Nephron progenitor cell (in vitro differentiated cells): Measurements from ENCODE around the gene KMT2D.

ENCODE experiments used
- DNase-seq: peaks from one replicate; pipeline ENCODE4 v3.0.0; 2021
- H3K27ac Mint-ChIP-seq: 2 replicates; pipeline ENCODE4 v1.8.0; 2021; ENCODE audit warnings: mild to moderate bottlenecking, moderate library complexity, mixed read lengths
- H3K27me3 Mint-ChIP-seq: 2 replicates; pipeline ENCODE4 v1.8.0; 2021; ENCODE audit warnings: mild to moderate bottlenecking, low read depth, mixed read lengths; ENCODE audit not compliant: poor library complexity
- H3K36me3 Mint-ChIP-seq: 2 replicates; pipeline ENCODE4 v1.8.0; 2021; ENCODE audit warnings: low read depth, mixed read lengths
- H3K4me1 Mint-ChIP-seq: 2 replicates; pipeline ENCODE4 v1.8.0; 2021; ENCODE audit warnings: mixed read lengths
- H3K4me3 Mint-ChIP-seq: 2 replicates; pipeline ENCODE4 v1.8.0; 2021; ENCODE audit warnings: mild to moderate bottlenecking, moderate library complexity, mixed read lengths
- H3K9me3 Mint-ChIP-seq: 2 replicates; pipeline ENCODE4 v1.8.0; 2021; ENCODE audit warnings: mild to moderate bottlenecking, moderate library complexity, mixed read lengths
- CTCF ChIP-seq: fragments of 200-600 bp; sonication (generic); IDR thresholded peaks from 2 replicates; pipeline ENCODE4 v1.5.0; 2021; ENCODE audit warnings: antibody characterized with exemption

KMT2D gene

GRCh38 chr12:49089821-49090773 lies 29.5 kb upstream of the KMT2D start:
- H3K4me1 Mint-ChIP-seq = peaks cover 45% of the 10 kb centered on the region
- TF ChIP-seq CTCF = peak; percentile 12

GRCh38 chr12:49088932-49089330 lies 28.3 kb upstream of the KMT2D start:
- Mint-ChIP-seq H3K27me3 (peaks cover 100% of the 10 kb centered on the region), H3K9me3 (no peaks in the 10 kb centered on the region), H3K4me3 (peak overlapping the region; percentile 61), H3K36me3 (no peaks in the 10 kb centered on the region), H3K27ac (no peak overlapping the region), H3K4me1 (peaks cover 37% of the 10 kb centered on the region)
- DNase-seq = no peak
- TF ChIP-seq CTCF = no peak

More at GRCh38 chr12:49089821-49090773, 29.5 kb upstream of the KMT2D start:
- Mint-ChIP-seq H3K27me3 (peaks cover 100% of the 10 kb centered on the region), H3K9me3 (no peaks in the 10 kb centered on the region), H3K4me3 (peak overlapping the region; percentile 71), H3K27ac (no peak overlapping the region), H3K36me3 (no peaks in the 10 kb centered on the region)
- peak; percentile 56 for DNase-seq

DNA sequence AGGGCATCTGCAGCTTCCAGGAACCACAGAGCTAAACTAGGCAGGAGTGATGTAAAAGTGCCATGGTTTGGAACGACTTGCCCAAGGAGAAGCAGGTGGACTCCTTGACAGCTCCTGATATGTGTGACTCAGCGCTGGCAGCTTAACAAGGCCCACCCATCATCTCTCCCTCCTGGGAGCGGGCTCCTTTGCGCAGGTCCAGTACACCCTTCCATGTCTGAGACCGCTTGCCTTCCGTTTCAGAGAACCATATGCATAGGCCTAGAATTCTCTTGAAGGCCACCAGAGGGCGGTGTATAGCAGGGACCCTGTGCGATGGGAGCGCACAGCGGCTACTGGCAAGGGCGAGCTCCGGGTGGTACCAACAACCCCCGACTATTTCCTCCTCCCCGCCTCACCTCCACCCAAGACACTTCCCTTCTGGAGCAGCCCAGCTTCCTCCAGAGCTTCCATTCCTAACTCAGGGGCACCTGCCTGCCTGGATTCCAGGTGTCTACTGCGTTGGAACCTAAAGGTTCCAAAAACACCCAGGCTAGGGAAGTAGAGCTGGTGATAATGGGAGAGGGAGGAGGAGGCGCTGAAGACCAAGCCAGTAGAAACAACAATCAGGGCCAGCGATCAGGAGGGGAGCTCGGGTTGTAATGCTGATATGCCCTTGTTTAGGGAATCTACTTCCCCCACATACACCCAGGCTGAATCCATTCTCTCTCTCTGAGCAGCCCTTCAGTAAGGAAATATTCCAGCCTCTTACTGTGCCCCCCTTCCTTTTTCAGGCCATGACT lies 27.7 kb upstream of the KMT2D start:
- H3K27me3 Mint-ChIP-seq = peaks cover 95% of the 10 kb centered on the region
- TF ChIP-seq CTCF = peak; percentile 87

DNA sequence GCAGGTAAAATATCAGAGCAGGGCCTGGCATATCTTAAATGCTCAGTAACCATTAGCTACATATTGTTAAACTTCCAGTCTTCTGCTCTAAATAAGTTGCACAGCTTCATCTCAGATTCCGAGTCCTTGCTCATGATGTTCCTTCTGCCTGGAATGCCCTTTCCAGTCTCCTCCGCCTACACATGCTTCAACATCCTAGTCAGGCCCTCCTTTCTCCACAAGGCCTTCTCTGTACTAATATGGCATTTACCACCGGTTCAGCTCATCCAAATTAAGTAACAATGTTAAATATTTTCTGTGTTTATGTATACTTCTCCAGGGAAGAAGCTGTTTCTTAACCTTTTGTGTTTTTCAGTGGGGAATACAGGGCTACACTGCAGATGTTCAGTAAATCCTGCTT lies 25.5 kb upstream of the KMT2D start:
- no peak overlapping the region for H3K27ac Mint-ChIP-seq
- peaks cover 13% of the 10 kb centered on the region for H3K4me1 Mint-ChIP-seq
- no peaks in the 10 kb centered on the region for H3K9me3 Mint-ChIP-seq
- no peak overlapping the region for H3K4me3 Mint-ChIP-seq
- DNase-seq = no peak
- TF ChIP-seq CTCF = no peak
- peaks cover 83% of the 10 kb centered on the region for H3K27me3 Mint-ChIP-seq
- H3K36me3 Mint-ChIP-seq = no peaks in the 10 kb centered on the region

More for the DNA sequence above, 27.7 kb upstream of the KMT2D start:
- H3K4me3 Mint-ChIP-seq = peak overlapping the region; percentile 61
- peaks cover 31% of the 10 kb centered on the region for H3K4me1 Mint-ChIP-seq
- H3K27ac Mint-ChIP-seq = no peak overlapping the region
- peak; percentile 79 for DNase-seq
- H3K9me3 Mint-ChIP-seq = no peaks in the 10 kb centered on the region
- no peaks in the 10 kb centered on the region for H3K36me3 Mint-ChIP-seq

- H3K4me3 Mint-ChIP-seq = no peak overlapping the region
- no peaks in the 10 kb centered on the region for H3K9me3 Mint-ChIP-seq
- H3K4me1 Mint-ChIP-seq = peaks cover 6% of the 10 kb centered on the region
- H3K27me3 Mint-ChIP-seq = peaks cover 78% of the 10 kb centered on the region
- no peak overlapping the region for H3K27ac Mint-ChIP-seq
- no peak for DNase-seq
- no peaks in the 10 kb centered on the region for H3K36me3 Mint-ChIP-seq
- no peak for TF ChIP-seq CTCF
Measured at GRCh38 chr12:49084438-49084837, 23.8 kb upstream of the KMT2D start.
